Keratinocyte (primary cell): ENCODE results near the gene JAKMIP3. TPM values are rescaled to one million over a fixed set of nuclear protein-coding genes. Genes with fewer than 3 reads are reported as not detected.

Source experiments
- DNase-seq: peaks from one replicate; pipeline ENCODE4 v3.0.0-alpha.2; 2011; ENCODE audit warnings: low read depth, missing footprints, low spot score
- FAIRE-seq: peaks from 2 replicates; lab custom pipeline; 2011; peaks lifted over from hg19 to GRCh38; lab: Jason Lieb, UNC
- H2AFZ ChIP-seq: 2 replicates; pipeline ENCODE4 v1.6.0; 2012; ENCODE audit warnings: low read length, control low read depth, inconsistent platforms; ENCODE audit not compliant: control insufficient read depth
- H3K27ac ChIP-seq: 2 replicates; pipeline ENCODE4 v1.5.1; 2011; ENCODE audit warnings: low read length; ENCODE audit not compliant: control insufficient read depth, insufficient read depth
- H3K27me3 ChIP-seq: 3 replicates; pipeline ENCODE4 v1.6.0; 2011; ENCODE audit warnings: low read length; ENCODE audit not compliant: control insufficient read depth, insufficient read depth; ENCODE audit errors: extremely low read depth
- H3K36me3 ChIP-seq, 2 experiments: 2 replicates in 1 of 2; 3 replicates in 1 of 2; pipeline ENCODE4 v1.5.1; 2011; ENCODE audit warnings: low read length in 2 of 2, mild to moderate bottlenecking in 1 of 2; ENCODE audit not compliant: control insufficient read depth in 2 of 2, insufficient read depth in 2 of 2; ENCODE audit errors: extremely low read depth in 1 of 2
- H3K4me1 ChIP-seq: 3 replicates; pipeline ENCODE4 v1.5.1; 2011; ENCODE audit warnings: low read length; ENCODE audit not compliant: control insufficient read depth, insufficient read depth; ENCODE audit errors: extremely low read depth
- H3K4me2 ChIP-seq: 3 replicates; pipeline ENCODE4 v1.6.0; 2011; ENCODE audit warnings: low read depth, low read length; ENCODE audit not compliant: control insufficient read depth, insufficient read depth; ENCODE audit errors: extremely low read depth
- H3K4me3 ChIP-seq, 3 experiments: fragments of 200-600 bp in 1 of 3; sonication (generic) in 1 of 3; 2 replicates in 2 of 3; 3 replicates in 1 of 3; pipeline ENCODE4 v1.5.1; 2011 to 2016; ENCODE audit warnings: low read length in 3 of 3, mild to moderate bottlenecking in 3 of 3, control low read depth in 2 of 3, inconsistent platforms in 1 of 3, low read depth in 1 of 3, mixed read lengths in 1 of 3, mixed run types in 1 of 3, moderate library complexity in 1 of 3; ENCODE audit not compliant: control insufficient read depth in 2 of 3, insufficient read depth in 2 of 3; ENCODE audit errors: extremely low read depth in 1 of 3
- H3K79me2 ChIP-seq: 2 replicates; pipeline ENCODE4 v1.6.0; 2012; ENCODE audit warnings: low read length; ENCODE audit not compliant: control insufficient read depth, insufficient read depth
- H3K9ac ChIP-seq: 3 replicates; pipeline ENCODE4 v1.6.0; 2011; ENCODE audit warnings: low read length; ENCODE audit not compliant: control insufficient read depth, insufficient read depth; ENCODE audit errors: extremely low read depth
- H3K9me1 ChIP-seq: 3 replicates; pipeline ENCODE4 v1.6.0; 2011; ENCODE audit warnings: low read length; ENCODE audit not compliant: control insufficient read depth, insufficient read depth; ENCODE audit errors: extremely low read depth
- H3K9me3 ChIP-seq: 2 replicates; pipeline ENCODE4 v1.5.1; 2012; ENCODE audit warnings: low read depth, low read length; ENCODE audit not compliant: control insufficient read depth
- H4K20me1 ChIP-seq: 3 replicates; pipeline ENCODE4 v1.6.0; 2011; ENCODE audit warnings: low read length; ENCODE audit not compliant: control insufficient read depth, insufficient read depth; ENCODE audit errors: extremely low read depth
- EZH2 ChIP-seq: IDR thresholded peaks from one replicate; pipeline ENCODE4 v1.6.1; 2012; ENCODE audit warnings: inconsistent platforms, mild to moderate bottlenecking, low read length, moderate library complexity
- dilution Hi-C: fragments of 300-500 bp; cut with MboI; formaldehyde crosslinking; loops from one replicate; pipeline ENCODE4 v1.7.0; 2020; ENCODE audit warnings: low sequenced_read_pairs; ENCODE audit not compliant: extremely low pct_ligation_motif_present
- polyA plus RNA-seq, 5 experiments: library from polyadenylated mRNA; depleted of rRNA in 3 of 5; stranded (reverse) in 3 of 5; stranded (forward) in 1 of 5; unstranded in 1 of 5; fragments of >200 nt; gene quantifications; 1 replicate in 1 of 5; 2 replicates in 3 of 5; 3 replicates in 1 of 5; pipeline versions ENCODE4 v1.2.1 to v1.2.3, GENCODE V29; 2011 to 2012; ENCODE audit warnings: missing spikeins in 2 of 5, low read depth in 1 of 5, low replicate concordance in 1 of 5
- TF ChIP-seq, protein P1 (sequence below), 3 experiments: IDR thresholded peaks in 1 of 3; conservative IDR thresholded peaks in 1 of 3; optimal IDR thresholded peaks in 1 of 3; 2 replicates in 2 of 3; 3 replicates in 1 of 3; pipeline versions ENCODE3 to v1.5.1; 2011; ENCODE audit warnings: low read length in 3 of 3, mild to moderate bottlenecking in 3 of 3, moderate library complexity in 2 of 3, control low read depth in 1 of 3, inconsistent platforms in 1 of 3; ENCODE audit not compliant: insufficient read depth in 2 of 3; ENCODE audit errors: extremely low read depth in 1 of 3

JAKMIP3 gene
- polyA plus RNA-seq, 1 donor (not counting 4 experiments of a cell fraction or from before 2014, with no cell fraction given) = 0.05 TPM

DNA sequence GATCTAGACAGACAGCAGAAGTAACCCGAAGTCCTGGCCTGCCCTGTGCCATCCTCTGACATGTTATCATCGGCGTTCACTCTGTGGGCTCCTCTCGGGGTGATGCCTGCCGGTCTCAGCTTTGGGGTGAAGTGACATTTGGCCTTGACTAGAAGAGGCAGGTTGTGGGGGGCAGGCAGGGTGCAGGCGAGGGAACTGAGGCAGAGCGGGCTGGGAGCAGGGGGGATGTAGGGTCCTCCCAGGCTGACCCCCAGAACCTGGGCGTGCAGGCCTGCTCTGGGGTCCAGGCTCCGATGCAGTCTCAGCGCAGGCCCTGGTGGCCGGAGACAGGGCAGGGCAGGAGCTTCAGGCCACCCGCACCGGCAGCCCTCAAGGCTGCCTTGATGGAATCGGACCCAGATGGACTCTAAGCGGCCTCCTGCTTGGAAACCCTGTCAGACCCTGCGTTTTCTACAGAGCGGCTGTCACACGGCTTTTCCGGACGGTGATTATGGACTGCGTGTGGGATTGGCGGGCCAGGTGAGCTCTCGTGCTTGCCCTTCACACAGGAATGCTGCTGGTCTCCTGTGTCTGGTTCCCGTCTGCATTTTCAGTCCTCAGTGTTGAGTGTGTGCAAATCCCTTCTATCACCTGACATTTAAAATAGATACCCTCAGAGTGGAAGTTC, 842 bp upstream of the JAKMIP3 start:
- DNase-seq (no peak), FAIRE-seq (no peak)
- Histone ChIP-seq H3K27me3 (peaks cover 5% of the 10 kb centered on the region), H4K20me1 (no peaks in the 10 kb centered on the region), H3K4me3 (no peak overlapping the region), H3K9ac (no peak overlapping the region), H3K79me2 (no peaks in the 10 kb centered on the region), H3K4me2 (peak overlapping the region; percentile 92), H3K36me3 (no peaks in the 10 kb centered on the region), H3K4me1 (peaks cover 8% of the 10 kb centered on the region), H3K9me3 (peaks cover 2% of the 10 kb centered on the region), H3K27ac (no peak overlapping the region), H3K9me1 (no peaks in the 10 kb centered on the region), H2AFZ (peak overlapping the region; percentile 76)
- TF ChIP-seq, protein P1, sequence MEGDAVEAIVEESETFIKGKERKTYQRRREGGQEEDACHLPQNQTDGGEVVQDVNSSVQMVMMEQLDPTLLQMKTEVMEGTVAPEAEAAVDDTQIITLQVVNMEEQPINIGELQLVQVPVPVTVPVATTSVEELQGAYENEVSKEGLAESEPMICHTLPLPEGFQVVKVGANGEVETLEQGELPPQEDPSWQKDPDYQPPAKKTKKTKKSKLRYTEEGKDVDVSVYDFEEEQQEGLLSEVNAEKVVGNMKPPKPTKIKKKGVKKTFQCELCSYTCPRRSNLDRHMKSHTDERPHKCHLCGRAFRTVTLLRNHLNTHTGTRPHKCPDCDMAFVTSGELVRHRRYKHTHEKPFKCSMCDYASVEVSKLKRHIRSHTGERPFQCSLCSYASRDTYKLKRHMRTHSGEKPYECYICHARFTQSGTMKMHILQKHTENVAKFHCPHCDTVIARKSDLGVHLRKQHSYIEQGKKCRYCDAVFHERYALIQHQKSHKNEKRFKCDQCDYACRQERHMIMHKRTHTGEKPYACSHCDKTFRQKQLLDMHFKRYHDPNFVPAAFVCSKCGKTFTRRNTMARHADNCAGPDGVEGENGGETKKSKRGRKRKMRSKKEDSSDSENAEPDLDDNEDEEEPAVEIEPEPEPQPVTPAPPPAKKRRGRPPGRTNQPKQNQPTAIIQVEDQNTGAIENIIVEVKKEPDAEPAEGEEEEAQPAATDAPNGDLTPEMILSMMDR (optimal IDR thresholded peaks at IDR 0.05 in 1 of 3, IDR thresholded peaks at IDR 0.05 in 1 of 3, conservative IDR thresholded peaks at IDR 0.05 in 1 of 3; ENCODE audit: extremely low read depth in 1 of 3, insufficient read depth in 2 of 3, low read length in 3 of 3) = no peak
- TF ChIP-seq EZH2 = no peak
- dilution Hi-C loops = no loop called here

DNA sequence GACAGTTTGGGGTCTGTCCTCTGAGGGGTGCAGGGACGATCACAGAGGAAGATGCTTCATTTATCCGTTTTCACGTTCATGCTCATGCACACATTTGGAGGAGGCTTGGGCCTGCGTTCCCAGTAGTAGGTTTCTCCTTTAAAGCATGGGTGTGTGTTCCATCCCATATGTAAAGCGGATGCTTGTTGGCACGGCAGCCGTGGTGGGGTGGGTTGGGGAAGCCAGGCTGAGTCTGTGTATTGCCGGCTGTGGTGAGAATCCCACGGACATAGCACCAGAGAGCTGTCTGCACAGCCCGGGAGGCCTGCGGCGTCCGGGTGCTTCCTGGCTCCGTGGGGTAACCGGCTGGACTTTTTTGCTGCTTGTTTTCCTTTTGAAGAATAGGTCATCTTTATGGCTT, 440 bp downstream of the JAKMIP3 start:
- Histone ChIP-seq H3K9me3 (peaks cover 2% of the 10 kb centered on the region), H3K4me1 (peaks cover 8% of the 10 kb centered on the region), H3K79me2 (no peaks in the 10 kb centered on the region), H3K4me2 (peak overlapping the region; percentile 92), H3K27ac (no peak overlapping the region), H3K27me3 (peaks cover 3% of the 10 kb centered on the region), H3K36me3 (no peaks in the 10 kb centered on the region), H3K9ac (no peak overlapping the region), H4K20me1 (no peaks in the 10 kb centered on the region), H3K9me1 (no peaks in the 10 kb centered on the region), H2AFZ (peak overlapping the region; percentile 76), H3K4me3 (peak overlapping the region; percentile 31 to 63 (median 59))
- DNase-seq (no peak), FAIRE-seq (no peak)
- no peak for TF ChIP-seq EZH2
- TF ChIP-seq, protein P1 (optimal IDR thresholded peaks at IDR 0.05 in 1 of 3, IDR thresholded peaks at IDR 0.05 in 1 of 3, conservative IDR thresholded peaks at IDR 0.05 in 1 of 3; ENCODE audit: extremely low read depth in 1 of 3, insufficient read depth in 2 of 3, low read length in 3 of 3) = no peak
- dilution Hi-C loops = no loop called here
